ENCODE results near the gene PTPRU.

The PTPRU gene

GRCh38 chr1:29329022-29329775 lies 92.9 kb downstream of the PTPRU start:
- Histone ChIP-seq H3K4me3 (ENCODE audit: low read depth in 1 of 2, low read length in 2 of 2) (no peak overlapping the region), H3K9ac (ENCODE audit: low read depth in 1 of 2, low read length in 2 of 2) (no peak overlapping the region), H3K27ac (ENCODE audit: low read depth, low read length) (no peak overlapping the region), H3K9me3 (ENCODE audit: control insufficient read depth in 1 of 2, low read length in 2 of 2) (no peaks in the 10 kb centered on the region), H3K4me1 (ENCODE audit: control insufficient read depth in 1 of 2, insufficient read depth in 2 of 2, low read length in 2 of 2) (no peaks in the 10 kb centered on the region), H3K36me3 (ENCODE audit: control insufficient read depth in 1 of 2, insufficient read depth in 2 of 2, low read length in 2 of 2) (no peaks in the 10 kb centered on the region), H3K27me3 (ENCODE audit: control insufficient read depth in 1 of 2, insufficient read depth in 2 of 2, low read length in 2 of 2) (peaks cover 0 to 2% of the 10 kb centered on the region in 2 donors)

- Histone ChIP-seq H3K4me1 (ENCODE audit: control insufficient read depth in 1 of 2, insufficient read depth in 2 of 2, low read length in 2 of 2) (no peaks in the 10 kb centered on the region), H3K9ac (ENCODE audit: low read depth in 1 of 2, low read length in 2 of 2) (no peak overlapping the region), H3K27ac (ENCODE audit: low read depth, low read length) (no peak overlapping the region), H3K27me3 (ENCODE audit: control insufficient read depth in 1 of 2, insufficient read depth in 2 of 2, low read length in 2 of 2) (peaks cover 0 to 3% of the 10 kb centered on the region in 2 donors), H3K4me3 (ENCODE audit: low read depth in 1 of 2, low read length in 2 of 2) (no peak overlapping the region), H3K9me3 (ENCODE audit: control insufficient read depth in 1 of 2, low read length in 2 of 2) (no peaks in the 10 kb centered on the region), H3K36me3 (ENCODE audit: control insufficient read depth in 1 of 2, insufficient read depth in 2 of 2, low read length in 2 of 2) (no peaks in the 10 kb centered on the region)
Measured at GRCh38 chr1:29330089-29330488, 93.8 kb downstream of the PTPRU start.

GRCh38 chr1:29330856-29331255 lies 94.5 kb downstream of the PTPRU start:
- H3K27me3 ChIP-seq (ENCODE audit: control insufficient read depth in 1 of 2, insufficient read depth in 2 of 2, low read length in 2 of 2): peaks cover 0 to 3% of the 10 kb centered on the region in 2 donors
- no peaks in the 10 kb centered on the region for H3K4me1 ChIP-seq (ENCODE audit: control insufficient read depth in 1 of 2, insufficient read depth in 2 of 2, low read length in 2 of 2)
- H3K9ac ChIP-seq (ENCODE audit: low read depth in 1 of 2, low read length in 2 of 2): no peak overlapping the region
- no peaks in the 10 kb centered on the region for H3K36me3 ChIP-seq (ENCODE audit: control insufficient read depth in 1 of 2, insufficient read depth in 2 of 2, low read length in 2 of 2)
- no peaks in the 10 kb centered on the region for H3K9me3 ChIP-seq (ENCODE audit: control insufficient read depth in 1 of 2, low read length in 2 of 2)
- no peak overlapping the region for H3K27ac ChIP-seq (ENCODE audit: low read depth, low read length)
- H3K4me3 ChIP-seq (ENCODE audit: low read depth in 1 of 2, low read length in 2 of 2): no peak overlapping the region

- H3K4me3 ChIP-seq (ENCODE audit: low read depth in 1 of 2, low read length in 2 of 2): no peak overlapping the region
- H3K4me1 ChIP-seq (ENCODE audit: control insufficient read depth in 1 of 2, insufficient read depth in 2 of 2, low read length in 2 of 2): no peaks in the 10 kb centered on the region
- no peak overlapping the region for H3K9ac ChIP-seq (ENCODE audit: low read depth in 1 of 2, low read length in 2 of 2)
- H3K27me3 ChIP-seq (ENCODE audit: control insufficient read depth in 1 of 2, insufficient read depth in 2 of 2, low read length in 2 of 2): peaks cover 0 to 3% of the 10 kb centered on the region in 2 donors
- H3K9me3 ChIP-seq (ENCODE audit: control insufficient read depth in 1 of 2, low read length in 2 of 2): no peaks in the 10 kb centered on the region
- H3K36me3 ChIP-seq (ENCODE audit: control insufficient read depth in 1 of 2, insufficient read depth in 2 of 2, low read length in 2 of 2): no peaks in the 10 kb centered on the region
- no peak overlapping the region for H3K27ac ChIP-seq (ENCODE audit: low read depth, low read length)
Measured at GRCh38 chr1:29331309-29331708, 95.0 kb downstream of the PTPRU start.

GRCh38 chr1:29331729-29332128 lies 95.4 kb downstream of the PTPRU start:
- Histone ChIP-seq H3K36me3 (ENCODE audit: control insufficient read depth in 1 of 2, insufficient read depth in 2 of 2, low read length in 2 of 2) (no peaks in the 10 kb centered on the region), H3K4me1 (ENCODE audit: control insufficient read depth in 1 of 2, insufficient read depth in 2 of 2, low read length in 2 of 2) (no peaks in the 10 kb centered on the region), H3K4me3 (ENCODE audit: low read depth in 1 of 2, low read length in 2 of 2) (no peak overlapping the region), H3K27ac (ENCODE audit: low read depth, low read length) (no peak overlapping the region), H3K9ac (ENCODE audit: low read depth in 1 of 2, low read length in 2 of 2) (no peak overlapping the region), H3K9me3 (ENCODE audit: control insufficient read depth in 1 of 2, low read length in 2 of 2) (no peaks in the 10 kb centered on the region), H3K27me3 (ENCODE audit: control insufficient read depth in 1 of 2, insufficient read depth in 2 of 2, low read length in 2 of 2) (peaks cover 0 to 3% of the 10 kb centered on the region in 2 donors)

DNA sequence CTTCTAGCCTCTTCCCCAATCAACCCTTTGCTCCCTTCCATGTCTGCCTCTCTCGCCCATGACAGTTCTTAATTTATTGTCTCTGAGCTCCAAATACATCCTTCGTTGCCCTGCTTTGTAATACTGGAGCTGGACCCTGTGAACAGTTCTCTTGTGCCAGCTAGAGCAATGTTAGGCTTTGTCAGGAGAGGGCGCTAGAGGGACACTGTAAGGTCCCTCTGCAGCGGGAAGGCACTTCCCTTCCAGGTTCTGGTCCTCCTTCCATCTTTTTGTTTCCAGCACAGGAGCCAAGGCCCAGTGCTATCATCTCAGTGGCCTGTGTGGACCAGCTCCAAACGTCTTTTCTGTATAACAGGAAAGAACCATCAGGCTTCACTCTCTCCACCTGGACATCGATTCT lies 95.9 kb downstream of the PTPRU start:
- Histone ChIP-seq H3K4me1 (ENCODE audit: control insufficient read depth in 1 of 2, insufficient read depth in 2 of 2, low read length in 2 of 2) (no peaks in the 10 kb centered on the region), H3K27me3 (ENCODE audit: control insufficient read depth in 1 of 2, insufficient read depth in 2 of 2, low read length in 2 of 2) (peaks cover 0 to 3% of the 10 kb centered on the region in 2 donors), H3K36me3 (ENCODE audit: control insufficient read depth in 1 of 2, insufficient read depth in 2 of 2, low read length in 2 of 2) (no peaks in the 10 kb centered on the region), H3K9ac (ENCODE audit: low read depth in 1 of 2, low read length in 2 of 2) (no peak overlapping the region), H3K27ac (ENCODE audit: low read depth, low read length) (no peak overlapping the region), H3K4me3 (ENCODE audit: low read depth in 1 of 2, low read length in 2 of 2) (no peak overlapping the region), H3K9me3 (ENCODE audit: control insufficient read depth in 1 of 2, low read length in 2 of 2) (no peaks in the 10 kb centered on the region)

- Histone ChIP-seq H3K27me3 (ENCODE audit: control insufficient read depth in 1 of 2, insufficient read depth in 2 of 2, low read length in 2 of 2) (peaks cover 0 to 3% of the 10 kb centered on the region in 2 donors), H3K9ac (ENCODE audit: low read depth in 1 of 2, low read length in 2 of 2) (no peak overlapping the region), H3K9me3 (ENCODE audit: control insufficient read depth in 1 of 2, low read length in 2 of 2) (no peaks in the 10 kb centered on the region), H3K4me3 (ENCODE audit: low read depth in 1 of 2, low read length in 2 of 2) (no peak overlapping the region), H3K36me3 (ENCODE audit: control insufficient read depth in 1 of 2, insufficient read depth in 2 of 2, low read length in 2 of 2) (no peaks in the 10 kb centered on the region), H3K4me1 (ENCODE audit: control insufficient read depth in 1 of 2, insufficient read depth in 2 of 2, low read length in 2 of 2) (no peaks in the 10 kb centered on the region), H3K27ac (ENCODE audit: low read depth, low read length) (no peak overlapping the region)
Measured at GRCh38 chr1:29333008-29333407, 96.7 kb downstream of the PTPRU start.

GRCh38 chr1:29335573-29335972 lies 99.3 kb downstream of the PTPRU start:
- Histone ChIP-seq H3K9me3 (ENCODE audit: control insufficient read depth in 1 of 2, low read length in 2 of 2) (no peaks in the 10 kb centered on the region), H3K4me3 (ENCODE audit: low read depth in 1 of 2, low read length in 2 of 2) (no peak overlapping the region), H3K9ac (ENCODE audit: low read depth in 1 of 2, low read length in 2 of 2) (no peak overlapping the region), H3K27ac (ENCODE audit: low read depth, low read length) (no peak overlapping the region), H3K36me3 (ENCODE audit: control insufficient read depth in 1 of 2, insufficient read depth in 2 of 2, low read length in 2 of 2) (no peaks in the 10 kb centered on the region), H3K4me1 (ENCODE audit: control insufficient read depth in 1 of 2, insufficient read depth in 2 of 2, low read length in 2 of 2) (no peaks in the 10 kb centered on the region), H3K27me3 (ENCODE audit: control insufficient read depth in 1 of 2, insufficient read depth in 2 of 2, low read length in 2 of 2) (peaks cover 0 to 3% of the 10 kb centered on the region in 2 donors)

GRCh38 chr1:29338908-29339575 lies 102.7 kb downstream of the PTPRU start:
- H3K9me3 ChIP-seq (ENCODE audit: control insufficient read depth in 1 of 2, low read length in 2 of 2): no peaks in the 10 kb centered on the region
- no peaks in the 10 kb centered on the region for H3K4me1 ChIP-seq (ENCODE audit: control insufficient read depth in 1 of 2, insufficient read depth in 2 of 2, low read length in 2 of 2)
- H3K36me3 ChIP-seq (ENCODE audit: control insufficient read depth in 1 of 2, insufficient read depth in 2 of 2, low read length in 2 of 2): no peaks in the 10 kb centered on the region
- no peak overlapping the region for H3K9ac ChIP-seq (ENCODE audit: low read depth in 1 of 2, low read length in 2 of 2)
- no peak overlapping the region for H3K27ac ChIP-seq (ENCODE audit: low read depth, low read length)
- H3K4me3 ChIP-seq (ENCODE audit: low read depth in 1 of 2, low read length in 2 of 2): no peak overlapping the region
- H3K27me3 ChIP-seq (ENCODE audit: control insufficient read depth in 1 of 2, insufficient read depth in 2 of 2, low read length in 2 of 2): peaks cover 8 to 16% of the 10 kb centered on the region in 2 donors

DNA sequence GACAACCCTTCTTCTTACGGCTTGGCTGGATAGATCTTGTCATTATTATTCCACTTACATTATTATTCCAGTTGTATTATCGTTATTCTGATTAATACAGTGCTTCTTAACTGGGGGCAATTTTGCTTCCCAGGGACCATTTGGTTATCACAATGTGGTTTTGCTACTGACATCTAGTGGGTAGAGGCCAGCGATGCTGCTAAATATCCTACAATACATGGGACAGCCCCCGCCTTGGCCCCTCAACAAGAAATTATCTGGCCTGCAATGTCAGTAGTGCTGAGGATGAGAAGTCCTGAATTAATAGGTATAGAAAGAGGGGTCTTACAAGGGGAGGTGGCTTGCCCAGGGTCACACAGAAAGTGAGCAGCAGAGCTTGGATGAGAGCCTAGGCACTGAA lies 105.6 kb downstream of the PTPRU start:
- Histone ChIP-seq H3K4me1 (ENCODE audit: control insufficient read depth in 1 of 2, insufficient read depth in 2 of 2, low read length in 2 of 2) (no peaks in the 10 kb centered on the region), H3K36me3 (ENCODE audit: control insufficient read depth in 1 of 2, insufficient read depth in 2 of 2, low read length in 2 of 2) (no peaks in the 10 kb centered on the region), H3K27me3 (ENCODE audit: control insufficient read depth in 1 of 2, insufficient read depth in 2 of 2, low read length in 2 of 2) (peaks cover 6 to 19% of the 10 kb centered on the region in 2 donors), H3K9ac (ENCODE audit: low read depth in 1 of 2, low read length in 2 of 2) (no peak overlapping the region), H3K27ac (ENCODE audit: low read depth, low read length) (no peak overlapping the region), H3K9me3 (ENCODE audit: control insufficient read depth in 1 of 2, low read length in 2 of 2) (no peaks in the 10 kb centered on the region), H3K4me3 (ENCODE audit: low read depth in 1 of 2, low read length in 2 of 2) (no peak overlapping the region)

Measured in duodenal mucosa (tissue), 2 donors.